G401.6 (cell line): Measurements from ENCODE around the gene FAM76B.

ENCODE experiments used
- FAIRE-seq: peaks from 2 replicates; lab custom pipeline; 2012; peaks lifted over from hg19 to GRCh38; lab: Jason Lieb, UNC

The FAM76B gene

GRCh38 chr11:95729462-95729861 lies 60.1 kb downstream of the FAM76B start:
- FAIRE-seq, result no peak

- FAIRE-seq, result no peak
Observed at GRCh38 chr11:95728790-95729189, 60.8 kb downstream of the FAM76B start.

GRCh38 chr11:95728094-95728493 lies 61.5 kb downstream of the FAM76B start:
- FAIRE-seq, result no peak

GRCh38 chr11:95727620-95728019 lies 62.0 kb downstream of the FAM76B start:
- FAIRE-seq, result no peak

GRCh38 chr11:95727111-95727510 lies 62.5 kb downstream of the FAM76B start:
- FAIRE-seq, result no peak

- FAIRE-seq, result no peak
Observed at GRCh38 chr11:95725196-95725595, 64.4 kb downstream of the FAM76B start.

- no peak for FAIRE-seq
Observed at GRCh38 chr11:95723361-95723942, 66.1 kb downstream of the FAM76B start.

GRCh38 chr11:95720195-95720594 lies 69.4 kb downstream of the FAM76B start:
- no peak for FAIRE-seq
